ENCODE results near the gene DCLK2.

DNA sequence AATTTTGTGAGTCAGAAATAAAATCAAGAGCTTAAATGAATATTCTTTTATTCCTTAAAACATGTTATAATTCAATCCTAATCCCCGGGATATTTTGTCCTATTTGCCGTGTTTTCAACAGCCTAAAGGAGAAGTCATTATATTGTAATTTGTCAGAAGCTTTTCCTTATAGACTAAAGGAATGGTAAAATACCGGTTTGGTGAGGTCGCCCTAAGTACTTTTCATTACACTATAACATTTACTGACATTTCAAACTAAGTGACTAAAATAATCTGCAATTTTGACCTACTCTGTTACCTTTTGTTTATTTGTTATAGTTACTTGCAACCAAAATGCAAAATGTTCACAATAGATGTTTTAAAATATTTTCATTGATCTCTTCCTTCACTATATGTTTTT is 8.8 kb downstream of the DCLK2 start:
- TF ChIP-seq, protein P1, sequence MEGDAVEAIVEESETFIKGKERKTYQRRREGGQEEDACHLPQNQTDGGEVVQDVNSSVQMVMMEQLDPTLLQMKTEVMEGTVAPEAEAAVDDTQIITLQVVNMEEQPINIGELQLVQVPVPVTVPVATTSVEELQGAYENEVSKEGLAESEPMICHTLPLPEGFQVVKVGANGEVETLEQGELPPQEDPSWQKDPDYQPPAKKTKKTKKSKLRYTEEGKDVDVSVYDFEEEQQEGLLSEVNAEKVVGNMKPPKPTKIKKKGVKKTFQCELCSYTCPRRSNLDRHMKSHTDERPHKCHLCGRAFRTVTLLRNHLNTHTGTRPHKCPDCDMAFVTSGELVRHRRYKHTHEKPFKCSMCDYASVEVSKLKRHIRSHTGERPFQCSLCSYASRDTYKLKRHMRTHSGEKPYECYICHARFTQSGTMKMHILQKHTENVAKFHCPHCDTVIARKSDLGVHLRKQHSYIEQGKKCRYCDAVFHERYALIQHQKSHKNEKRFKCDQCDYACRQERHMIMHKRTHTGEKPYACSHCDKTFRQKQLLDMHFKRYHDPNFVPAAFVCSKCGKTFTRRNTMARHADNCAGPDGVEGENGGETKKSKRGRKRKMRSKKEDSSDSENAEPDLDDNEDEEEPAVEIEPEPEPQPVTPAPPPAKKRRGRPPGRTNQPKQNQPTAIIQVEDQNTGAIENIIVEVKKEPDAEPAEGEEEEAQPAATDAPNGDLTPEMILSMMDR (conservative IDR thresholded peaks at IDR 0.05; ENCODE audit: low read length), result no peak
- no peak for TF ChIP-seq EZH2phosphoT487 (IDR thresholded peaks at IDR 0.05; ENCODE audit: borderline replicate concordance, low read depth, low read length)

All from OCI-LY7 (cell line).